CD4-positive, CD25-positive, alpha-beta regulatory T cell (primary cell): ENCODE results near the gene GALNTL6. TPM values are rescaled to one million over a fixed set of nuclear protein-coding genes. Genes with fewer than 3 reads are reported as not detected.
A peak's percentile ranks its signal among the peaks of the same experiment; 100 is the strongest.

ENCODE experiments used
- ATAC-seq, 2 donors: fragments of 150-1000 bp; cut with Tn5 transposase; one replicate each; pipeline ENCODE4 v1.10.0; 2021; ENCODE audit warnings: low read depth in 2 of 2, moderate number of reproducible peaks in 2 of 2, moderate library complexity in 1 of 2
- DNase-seq, 3 donors: peaks; one replicate each; pipeline versions ENCODE4 v3.0.0 to v3.0.0-alpha.2; 2012 to 2022; ENCODE audit warnings: mixed read lengths in 1 of 3
- H3K27ac ChIP-seq: one replicate; pipeline ENCODE4 v1.7.0; 2013; ENCODE audit warnings: mild to moderate bottlenecking, low read length; ENCODE audit not compliant: insufficient read depth, poor library complexity, severe bottlenecking
- H3K27me3 ChIP-seq: one replicate; pipeline ENCODE4 v1.7.0; 2013; ENCODE audit warnings: low read length; ENCODE audit not compliant: control insufficient read depth, insufficient read depth
- H3K36me3 ChIP-seq: one replicate; pipeline ENCODE4 v1.7.0; 2013; ENCODE audit warnings: mild to moderate bottlenecking, low read length, moderate library complexity; ENCODE audit not compliant: control insufficient read depth, insufficient read depth
- H3K4me1 ChIP-seq: 2 replicates; pipeline ENCODE4 v1.7.0; 2013; ENCODE audit warnings: mild to moderate bottlenecking, low read length; ENCODE audit not compliant: insufficient read depth, control insufficient read depth, poor library complexity, severe bottlenecking
- H3K4me3 ChIP-seq: one replicate; pipeline ENCODE4 v1.7.0; 2013; ENCODE audit warnings: low read depth, mild to moderate bottlenecking, low read length, moderate library complexity
- H3K9me3 ChIP-seq, 2 experiments: 1 replicate in 1 of 2; 2 replicates in 1 of 2; pipeline ENCODE4 v1.7.0; 2013; ENCODE audit warnings: low read length in 2 of 2, mild to moderate bottlenecking in 1 of 2, moderate library complexity in 1 of 2; ENCODE audit not compliant: control insufficient read depth in 2 of 2
- H3K27ac Mint-ChIP-seq, 3 donors: one replicate each; pipeline ENCODE4 v1.8.0; 2020 to 2022; ENCODE audit warnings: mild to moderate bottlenecking in 3 of 3, mixed read lengths in 3 of 3, moderate library complexity in 2 of 3
- H3K27me3 Mint-ChIP-seq: one replicate; pipeline ENCODE4 v1.8.0; 2022; ENCODE audit warnings: mild to moderate bottlenecking, mixed read lengths
- H3K36me3 Mint-ChIP-seq: one replicate; pipeline ENCODE4 v1.8.0; 2020; ENCODE audit warnings: mixed read lengths
- H3K4me1 Mint-ChIP-seq, 4 donors: one replicate each; pipeline ENCODE4 v1.8.0; 2020 to 2022; ENCODE audit warnings: mixed read lengths in 4 of 4, mild to moderate bottlenecking in 1 of 4
- H3K4me3 Mint-ChIP-seq, 4 donors: one replicate each; pipeline ENCODE4 v1.8.0; 2020 to 2022; ENCODE audit warnings: mild to moderate bottlenecking in 4 of 4, mixed read lengths in 4 of 4, moderate library complexity in 3 of 4
- H3K9me3 Mint-ChIP-seq, 7 donors: one replicate each; pipeline ENCODE4 v1.8.0; 2020 to 2022; ENCODE audit warnings: mixed read lengths in 7 of 7, mild to moderate bottlenecking in 3 of 7, moderate library complexity in 2 of 7
- polyA plus RNA-seq, 4 donors: library from polyadenylated mRNA; unstranded; fragments of 300-500 nt; fragmentation: Illumina TruSeq; gene quantifications; one replicate each; pipeline ENCODE4 v1.2.3, GENCODE V29; 2021
- total RNA-seq: library from RNA; stranded (reverse); gene quantifications from one replicate; pipeline ENCODE4 v1.2.3, GENCODE V29; 2022

Gene GALNTL6
- total and polyA plus RNA-seq, 5 donors from 2014 or later = not detected

DNA sequence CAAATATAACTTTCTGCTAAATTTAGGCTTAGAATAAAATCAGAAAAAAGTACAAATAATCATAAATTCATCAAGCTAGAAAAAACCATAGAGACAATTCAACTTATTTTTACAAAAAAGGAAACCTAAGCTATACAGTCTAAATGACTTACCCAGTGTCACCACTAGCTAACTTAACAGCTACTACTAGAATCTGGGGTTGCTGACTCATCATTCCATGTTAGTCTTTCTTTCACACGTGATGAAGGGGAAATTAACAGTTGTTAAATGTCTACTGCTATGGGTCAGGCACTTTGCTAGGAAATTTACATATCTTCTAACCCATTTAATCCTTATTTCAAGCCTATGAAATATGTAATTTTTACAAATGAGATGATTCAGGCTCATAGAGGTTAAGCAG lies 1006.1 kb downstream of the GALNTL6 start:
- H3K36me3 ChIP-seq = no peaks in the 10 kb centered on the region
- no peaks in the 10 kb centered on the region for H3K9me3 ChIP-seq
- H3K4me1 ChIP-seq = no peaks in the 10 kb centered on the region
- no peaks in the 10 kb centered on the region for H3K27me3 ChIP-seq
- Mint-ChIP-seq H3K27me3 (no peaks in the 10 kb centered on the region), H3K36me3 (no peaks in the 10 kb centered on the region), H3K4me1 (no peaks in the 10 kb centered on the region), H3K9me3 (peaks cover 0 to 2% (median 0%) of the 10 kb centered on the region in 7 donors), H3K4me3 (no peak overlapping the region), H3K27ac (no peak overlapping the region)
- no peak overlapping the region for H3K27ac ChIP-seq
- ATAC-seq = no peak
- no peak for DNase-seq
- H3K4me3 ChIP-seq = no peak overlapping the region

DNA sequence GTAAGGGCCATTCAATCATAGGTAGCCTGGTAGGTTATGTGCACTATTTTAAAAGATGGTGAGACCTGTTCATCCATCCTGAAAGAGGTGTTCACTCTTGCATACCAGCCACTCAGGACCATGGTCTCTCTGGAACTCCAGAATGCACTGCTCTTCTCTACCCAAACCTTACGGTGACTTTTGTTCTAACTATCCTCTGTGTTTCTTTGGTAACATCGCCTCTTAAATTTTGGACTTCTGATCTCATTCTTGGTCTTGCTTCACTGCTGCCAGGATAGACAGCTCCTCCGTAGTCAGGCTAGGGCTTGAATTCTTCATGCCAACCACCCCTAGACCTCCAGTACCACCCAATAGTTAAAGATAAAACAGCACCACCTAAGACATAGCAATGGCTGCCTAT lies 1009.1 kb downstream of the GALNTL6 start:
- Histone ChIP-seq H3K4me1 (no peaks in the 10 kb centered on the region), H3K4me3 (no peak overlapping the region), H3K27ac (no peak overlapping the region), H3K27me3 (no peaks in the 10 kb centered on the region), H3K9me3 (no peaks in the 10 kb centered on the region), H3K36me3 (no peaks in the 10 kb centered on the region)
- no peak for ATAC-seq
- Mint-ChIP-seq H3K36me3 (no peaks in the 10 kb centered on the region), H3K27me3 (no peaks in the 10 kb centered on the region), H3K9me3 (peaks cover 0 to 2% (median 0%) of the 10 kb centered on the region in 7 donors), H3K4me3 (no peak overlapping the region), H3K4me1 (no peaks in the 10 kb centered on the region), H3K27ac (no peak overlapping the region)
- DNase-seq = no peak

DNA sequence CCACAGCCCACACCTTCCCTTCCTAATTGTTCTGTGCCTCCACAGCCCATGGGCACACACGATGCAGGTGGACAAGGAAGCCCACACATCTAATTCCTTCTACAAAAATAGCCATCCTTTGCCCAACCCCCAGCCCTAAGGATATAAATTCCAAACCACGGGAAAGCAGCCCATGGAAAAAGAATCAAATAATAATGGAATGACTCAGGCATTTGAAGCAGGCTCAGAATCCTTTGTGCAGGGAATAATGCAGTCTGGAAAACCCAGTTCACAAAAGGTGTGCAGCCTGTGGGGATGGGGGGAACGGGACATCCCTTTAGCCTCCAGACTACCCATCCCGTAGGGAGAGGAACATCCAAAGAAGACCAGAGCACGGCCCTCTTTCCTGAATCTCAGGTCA lies 1013.1 kb downstream of the GALNTL6 start:
- DNase-seq (no peak), ATAC-seq (no peak)
- H3K4me1 ChIP-seq = no peaks in the 10 kb centered on the region
- no peaks in the 10 kb centered on the region for H3K27me3 Mint-ChIP-seq
- H3K4me3 Mint-ChIP-seq = no peak overlapping the region
- H3K27ac Mint-ChIP-seq = no peak overlapping the region
- H3K9me3 Mint-ChIP-seq = no peaks in the 10 kb centered on the region
- H3K4me1 Mint-ChIP-seq = no peaks in the 10 kb centered on the region
- no peaks in the 10 kb centered on the region for H3K36me3 ChIP-seq
- H3K4me3 ChIP-seq = no peak overlapping the region
- no peaks in the 10 kb centered on the region for H3K27me3 ChIP-seq
- H3K9me3 ChIP-seq = no peaks in the 10 kb centered on the region
- no peaks in the 10 kb centered on the region for H3K36me3 Mint-ChIP-seq
- no peak overlapping the region for H3K27ac ChIP-seq

DNA sequence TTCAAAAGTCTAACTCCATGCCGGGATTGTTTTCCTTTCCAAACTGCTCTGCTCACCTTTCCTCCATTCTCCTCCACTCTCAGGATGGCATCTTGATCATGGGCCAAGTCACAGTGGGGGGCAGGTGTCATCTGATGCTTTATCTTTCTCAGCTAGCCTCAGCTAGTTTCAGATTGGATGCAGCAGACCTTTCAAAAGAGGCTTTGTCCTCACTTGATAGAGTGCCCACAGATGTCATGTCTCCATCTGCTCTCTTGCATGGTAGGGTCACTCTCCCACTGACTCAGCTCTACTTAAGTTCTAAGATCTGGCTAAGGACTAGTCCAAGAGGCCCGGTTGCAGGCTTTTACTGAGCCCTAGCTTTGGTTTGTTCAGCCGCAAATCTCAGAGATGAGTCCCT lies 1013.7 kb downstream of the GALNTL6 start:
- Mint-ChIP-seq H3K36me3 (no peaks in the 10 kb centered on the region), H3K4me3 (no peak overlapping the region), H3K27me3 (no peaks in the 10 kb centered on the region), H3K9me3 (no peaks in the 10 kb centered on the region), H3K4me1 (no peaks in the 10 kb centered on the region), H3K27ac (no peak overlapping the region)
- Histone ChIP-seq H3K9me3 (no peaks in the 10 kb centered on the region), H3K4me1 (no peaks in the 10 kb centered on the region), H3K27me3 (no peaks in the 10 kb centered on the region), H3K36me3 (no peaks in the 10 kb centered on the region), H3K27ac (no peak overlapping the region), H3K4me3 (no peak overlapping the region)
- ATAC-seq (no peak), DNase-seq (no peak)

DNA sequence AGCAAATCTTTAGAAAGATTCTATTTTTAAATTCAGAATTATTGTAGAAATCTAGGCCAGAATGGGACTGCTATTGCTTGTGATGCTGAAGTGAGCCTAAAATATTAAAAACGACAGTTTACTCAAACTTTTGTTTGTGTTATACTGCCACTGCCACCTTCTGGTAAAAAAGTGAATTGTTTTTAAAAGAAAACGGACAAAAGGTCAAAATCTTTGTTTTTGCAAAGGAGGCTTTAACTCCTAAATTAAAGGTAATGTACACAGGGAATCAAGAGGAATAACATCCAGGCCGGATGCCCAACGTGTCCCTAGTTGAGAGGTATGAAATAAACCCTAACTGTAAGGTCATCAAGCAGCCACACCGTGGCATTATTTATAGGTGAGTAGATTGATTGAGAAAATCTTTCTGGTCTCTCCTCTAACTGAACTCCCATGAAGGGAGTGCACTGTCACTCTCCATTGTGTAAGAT lies 1017.1 kb downstream of the GALNTL6 start:
- H3K4me3 Mint-ChIP-seq = no peak overlapping the region
- no peak overlapping the region for H3K4me3 ChIP-seq
- H3K4me1 Mint-ChIP-seq = no peaks in the 10 kb centered on the region
- H3K27ac ChIP-seq = no peak overlapping the region
- peak in 1 of 3 donors; percentile 10 for DNase-seq
- H3K36me3 ChIP-seq = no peaks in the 10 kb centered on the region
- ATAC-seq = no peak
- peaks cover 0 to 1% (median 0%) of the 10 kb centered on the region in 7 donors for H3K9me3 Mint-ChIP-seq
- H3K4me1 ChIP-seq = no peaks in the 10 kb centered on the region
- no peaks in the 10 kb centered on the region for H3K36me3 Mint-ChIP-seq
- no peaks in the 10 kb centered on the region for H3K9me3 ChIP-seq
- H3K27me3 ChIP-seq = no peaks in the 10 kb centered on the region
- no peak overlapping the region for H3K27ac Mint-ChIP-seq
- H3K27me3 Mint-ChIP-seq = no peaks in the 10 kb centered on the region

DNA sequence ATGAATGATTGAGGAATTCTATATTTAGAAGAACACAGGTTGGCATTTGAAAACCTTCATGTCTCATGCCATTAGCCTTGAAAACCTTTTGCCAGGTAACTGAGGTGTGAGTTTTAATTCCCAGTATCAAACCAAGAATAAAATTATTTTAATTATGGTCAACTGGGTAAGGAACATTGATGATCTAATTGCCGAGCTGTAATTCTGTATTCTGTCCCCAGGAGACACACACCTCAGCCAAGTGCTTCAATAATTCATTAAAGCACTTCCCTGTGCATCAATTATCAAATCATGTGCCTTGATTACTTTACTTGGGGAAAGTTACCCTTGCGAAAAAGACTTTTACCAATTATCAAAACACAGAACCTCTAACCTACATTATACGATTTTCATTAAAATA lies 1023.5 kb downstream of the GALNTL6 start:
- H3K4me1 ChIP-seq = no peaks in the 10 kb centered on the region
- no peaks in the 10 kb centered on the region for H3K27me3 ChIP-seq
- H3K27me3 Mint-ChIP-seq = no peaks in the 10 kb centered on the region
- no peaks in the 10 kb centered on the region for H3K9me3 ChIP-seq
- H3K4me3 ChIP-seq = no peak overlapping the region
- H3K36me3 Mint-ChIP-seq = no peaks in the 10 kb centered on the region
- no peak overlapping the region for H3K27ac Mint-ChIP-seq
- DNase-seq = no peak
- H3K4me1 Mint-ChIP-seq = no peaks in the 10 kb centered on the region
- H3K4me3 Mint-ChIP-seq = no peak overlapping the region
- peaks cover 0 to 2% (median 0%) of the 10 kb centered on the region in 7 donors for H3K9me3 Mint-ChIP-seq
- H3K27ac ChIP-seq = no peak overlapping the region
- ATAC-seq = no peak
- H3K36me3 ChIP-seq = no peaks in the 10 kb centered on the region

DNA sequence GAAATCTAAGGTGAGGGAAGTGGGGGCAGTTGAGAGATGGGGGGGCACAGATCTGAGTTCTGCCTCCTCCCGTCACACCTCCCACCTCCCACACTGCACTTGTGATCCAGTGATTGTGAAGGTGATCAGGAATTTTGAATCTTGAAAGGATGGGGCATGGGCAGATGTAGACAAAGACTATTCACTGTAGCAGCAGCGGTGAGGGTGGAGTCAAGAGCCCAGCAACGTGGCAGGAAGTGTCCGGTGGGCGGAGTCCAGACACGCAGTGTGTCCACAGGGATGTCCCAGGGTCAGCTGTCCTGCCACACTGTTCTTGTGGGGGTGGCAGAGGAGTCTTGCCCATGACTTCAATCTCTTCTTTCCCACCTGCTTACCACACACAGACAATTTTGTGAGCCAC lies 1024.9 kb downstream of the GALNTL6 start:
- Histone ChIP-seq H3K36me3 (no peaks in the 10 kb centered on the region), H3K4me1 (no peaks in the 10 kb centered on the region), H3K27ac (no peak overlapping the region), H3K4me3 (no peak overlapping the region), H3K27me3 (no peaks in the 10 kb centered on the region), H3K9me3 (no peaks in the 10 kb centered on the region)
- Mint-ChIP-seq H3K36me3 (no peaks in the 10 kb centered on the region), H3K27me3 (no peaks in the 10 kb centered on the region), H3K27ac (no peak overlapping the region), H3K4me1 (no peaks in the 10 kb centered on the region), H3K4me3 (no peak overlapping the region), H3K9me3 (peaks cover 0 to 2% (median 0%) of the 10 kb centered on the region in 7 donors)
- DNase-seq (no peak), ATAC-seq (no peak)

DNA sequence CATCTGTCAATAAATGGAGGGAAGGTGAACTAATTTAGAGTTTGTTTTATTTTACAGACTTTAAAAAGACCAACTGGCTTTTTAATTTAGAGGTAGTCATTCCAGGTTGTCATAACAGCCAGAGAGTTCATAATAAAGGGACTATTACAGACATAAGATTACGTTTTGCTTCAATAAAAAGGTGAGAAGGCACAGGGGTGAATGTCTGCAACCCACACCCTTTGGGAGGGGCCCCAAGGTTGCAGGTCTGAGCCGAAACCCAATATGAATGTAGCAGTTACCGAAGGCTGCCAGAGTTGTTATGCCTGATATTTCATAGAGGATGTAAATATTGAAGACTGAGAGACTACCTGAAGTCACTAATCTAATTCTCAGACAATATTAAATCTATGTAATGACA lies 1025.7 kb downstream of the GALNTL6 start:
- Mint-ChIP-seq H3K9me3 (peaks cover 0 to 2% (median 0%) of the 10 kb centered on the region in 7 donors), H3K4me1 (no peaks in the 10 kb centered on the region), H3K4me3 (no peak overlapping the region), H3K36me3 (no peaks in the 10 kb centered on the region), H3K27me3 (no peaks in the 10 kb centered on the region), H3K27ac (no peak overlapping the region)
- no peak overlapping the region for H3K27ac ChIP-seq
- no peaks in the 10 kb centered on the region for H3K36me3 ChIP-seq
- DNase-seq (no peak), ATAC-seq (no peak)
- H3K27me3 ChIP-seq = no peaks in the 10 kb centered on the region
- no peaks in the 10 kb centered on the region for H3K9me3 ChIP-seq
- H3K4me3 ChIP-seq = no peak overlapping the region
- H3K4me1 ChIP-seq = no peaks in the 10 kb centered on the region
